HG02981 (cell line): ENCODE measurements around the gene CD46.
A peak's percentile ranks its signal among the peaks of the same experiment; 100 is the strongest.
"Not testable (repeated sequence)": the region's sequence is repeated elsewhere in the genome, so short reads cannot be mapped to it uniquely, and the experiment has no call there.

Experiments used
- ATAC-seq: cut with Tn5 transposase; IDR thresholded peaks from one replicate; pipeline ENCODE4 v1.9.1; 2021; ENCODE audit warnings: mild to moderate bottlenecking, moderate library complexity; ENCODE audit not compliant: unreplicated experiment

CD46 gene

DNA sequence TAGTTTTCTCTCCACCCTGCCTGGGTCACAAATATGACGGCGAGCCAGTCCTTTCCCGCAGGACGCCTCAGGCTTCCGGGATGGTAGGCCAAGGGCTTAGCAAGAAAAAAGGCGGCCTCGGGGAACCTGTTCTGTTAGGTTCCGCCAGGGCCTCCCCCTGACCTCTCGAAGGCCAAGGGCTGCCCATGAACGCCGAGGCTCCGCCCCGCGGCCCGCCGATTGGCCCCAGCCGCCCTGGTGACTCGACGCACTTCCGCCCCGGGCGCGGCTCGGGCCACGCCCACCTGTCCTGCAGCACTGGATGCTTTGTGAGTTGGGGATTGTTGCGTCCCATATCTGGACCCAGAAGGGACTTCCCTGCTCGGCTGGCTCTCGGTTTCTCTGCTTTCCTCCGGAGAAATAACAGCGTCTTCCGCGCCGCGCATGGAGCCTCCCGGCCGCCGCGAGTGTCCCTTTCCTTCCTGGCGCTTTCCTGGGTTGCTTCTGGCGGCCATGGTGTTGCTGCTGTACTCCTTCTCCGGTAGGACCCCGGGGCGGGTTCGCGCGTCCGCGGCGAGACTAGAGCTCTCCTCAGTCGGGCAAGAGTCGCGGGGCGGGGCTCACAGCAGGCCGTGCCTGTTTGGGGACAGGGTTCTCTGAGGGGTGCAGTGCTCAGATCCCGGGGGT, at the start of gene CD46:
TSS of gene CD46 (plus strand) at position 265 of the 666 bp plus-strand sequence. CDS start at position 424, 159 bp downstream.
- ATAC-seq = peak; percentile 97

DNA sequence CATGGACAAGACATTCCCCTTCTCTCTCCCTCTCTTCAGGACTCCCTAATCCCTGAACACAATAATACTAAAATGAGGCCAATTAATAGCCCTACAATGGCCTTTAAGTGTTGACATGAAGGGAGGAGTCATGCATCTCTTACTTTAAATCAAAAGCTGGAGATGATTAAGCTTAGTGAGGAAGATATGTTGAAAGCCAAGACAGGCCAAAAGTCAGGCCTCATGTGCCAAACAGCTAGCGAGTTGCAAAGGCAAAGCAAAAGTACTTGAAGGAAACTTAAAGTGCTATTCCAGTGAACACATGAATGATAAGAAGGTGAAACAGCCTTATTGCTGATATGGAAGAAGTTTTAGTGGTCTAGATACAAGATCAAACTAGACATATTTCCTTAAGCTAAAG, 49.5 kb upstream of the CD46 start:
- no peak for ATAC-seq

DNA sequence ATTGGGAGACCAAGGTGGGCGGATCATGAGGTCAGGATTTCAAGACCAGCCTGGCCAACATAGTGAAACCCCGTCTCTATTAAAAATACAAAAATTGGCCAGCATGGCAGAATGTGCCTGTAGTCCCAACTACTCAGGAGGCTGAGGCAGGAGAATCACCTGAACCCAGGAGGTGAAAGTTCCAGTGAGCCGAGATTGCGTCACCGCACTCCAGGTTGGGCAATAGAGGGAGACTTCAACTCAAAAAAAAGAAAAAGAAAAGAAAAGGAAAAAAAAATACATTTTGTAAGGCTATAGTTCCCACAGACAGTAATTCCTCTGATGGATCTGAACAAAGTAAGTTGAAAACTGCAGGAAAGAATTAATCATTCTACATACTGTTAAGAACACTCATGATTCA, 48.1 kb upstream of the CD46 start:
- no peak for ATAC-seq

DNA sequence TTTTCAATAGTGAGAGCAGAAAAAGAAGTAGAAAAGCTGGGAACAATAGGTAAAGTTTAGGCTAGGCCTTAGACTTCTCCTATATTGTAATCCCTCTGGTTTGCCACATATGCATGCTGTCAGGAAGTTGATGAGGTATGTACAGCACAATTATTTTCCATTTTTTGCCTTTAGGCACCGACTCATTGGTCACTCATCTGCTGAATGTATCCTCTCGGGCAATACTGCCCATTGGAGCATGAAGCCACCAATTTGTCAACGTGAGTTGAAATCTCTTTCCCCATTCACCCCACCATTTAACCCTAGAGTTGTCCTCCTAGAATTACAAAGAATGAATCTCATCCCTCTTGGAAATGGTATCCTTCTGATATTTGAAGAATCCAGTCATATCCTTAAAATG, 43.9 kb upstream of the CD46 start:
- ATAC-seq = not testable (repeated sequence)

DNA sequence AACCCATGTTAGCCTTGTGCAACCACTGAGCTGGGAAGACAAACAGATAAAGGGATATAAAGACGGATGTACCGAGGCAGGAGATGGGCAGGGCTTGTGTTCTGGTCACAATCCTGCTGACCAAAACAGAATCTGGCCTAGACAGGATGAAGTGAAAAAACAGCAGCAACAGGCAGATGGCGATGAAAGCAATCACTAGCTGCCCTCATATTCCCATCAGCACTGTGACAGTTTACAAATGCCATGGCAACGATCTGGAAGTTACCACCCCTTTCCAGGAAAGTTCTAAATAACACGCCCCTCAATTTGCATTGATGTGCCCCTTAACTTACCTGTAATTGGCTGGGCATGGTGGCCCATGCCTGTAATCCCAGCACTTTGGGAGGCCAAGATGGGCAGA, 40.6 kb upstream of the CD46 start:
- no peak for ATAC-seq

DNA sequence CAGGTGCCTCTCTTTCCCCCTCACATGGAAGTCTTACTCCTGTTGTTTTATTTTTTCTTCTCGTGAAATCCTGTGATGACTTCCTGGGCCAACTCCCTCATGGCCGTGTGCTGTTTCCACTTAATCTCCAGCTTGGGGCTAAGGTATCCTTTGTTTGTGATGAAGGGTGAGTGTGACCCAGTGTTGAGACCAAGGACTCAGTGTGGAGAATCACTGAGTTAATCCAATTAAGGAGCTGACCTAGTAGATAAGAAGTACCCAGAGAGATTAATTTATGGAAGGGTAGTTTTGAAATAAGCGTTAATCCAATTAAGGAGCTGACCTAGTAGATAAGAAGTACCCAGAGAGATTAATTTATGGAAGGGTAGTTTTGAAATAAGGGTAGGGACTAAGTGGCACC, 39.2 kb upstream of the CD46 start:
- not testable (repeated sequence) for ATAC-seq

DNA sequence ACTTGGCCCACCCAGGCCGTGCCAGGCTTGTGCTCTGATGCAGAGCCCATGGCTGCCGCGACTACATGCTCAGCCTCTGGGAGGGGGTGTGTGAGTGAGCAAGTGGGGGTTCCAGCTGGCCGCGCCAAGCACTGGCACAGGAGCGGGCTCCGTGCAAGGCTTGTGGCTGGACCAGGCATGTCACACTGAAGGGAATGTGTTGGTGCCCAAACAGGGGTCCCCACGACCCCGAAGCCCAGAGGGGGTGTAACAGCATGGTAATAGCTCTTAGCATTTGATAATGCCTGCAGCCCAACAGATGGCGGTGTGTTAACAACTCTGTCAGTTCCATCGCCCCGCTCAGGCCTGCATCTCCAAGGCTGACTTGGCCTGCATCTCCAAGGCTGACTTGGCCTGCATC, 38.3 kb upstream of the CD46 start:
- no peak for ATAC-seq

DNA sequence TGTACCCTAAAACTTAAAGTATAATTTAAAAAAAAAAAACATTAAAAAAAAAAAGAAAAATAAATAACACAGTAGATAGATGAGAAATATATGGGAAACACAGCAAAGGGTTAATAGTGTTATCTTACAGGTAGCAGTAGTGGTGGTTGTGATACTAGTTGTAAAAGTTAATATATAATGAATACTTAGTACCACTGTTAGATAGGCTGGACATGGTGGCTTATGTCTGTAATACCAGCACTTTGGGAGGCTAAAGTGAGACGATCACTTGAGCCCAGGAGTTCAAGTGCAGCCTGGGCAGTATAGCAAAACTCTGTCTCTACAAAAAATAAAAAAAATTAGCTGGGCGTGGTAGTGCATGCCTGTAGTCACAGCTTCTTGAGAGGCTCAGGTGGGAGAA, 32.6 kb upstream of the CD46 start:
- ATAC-seq = no peak

DNA sequence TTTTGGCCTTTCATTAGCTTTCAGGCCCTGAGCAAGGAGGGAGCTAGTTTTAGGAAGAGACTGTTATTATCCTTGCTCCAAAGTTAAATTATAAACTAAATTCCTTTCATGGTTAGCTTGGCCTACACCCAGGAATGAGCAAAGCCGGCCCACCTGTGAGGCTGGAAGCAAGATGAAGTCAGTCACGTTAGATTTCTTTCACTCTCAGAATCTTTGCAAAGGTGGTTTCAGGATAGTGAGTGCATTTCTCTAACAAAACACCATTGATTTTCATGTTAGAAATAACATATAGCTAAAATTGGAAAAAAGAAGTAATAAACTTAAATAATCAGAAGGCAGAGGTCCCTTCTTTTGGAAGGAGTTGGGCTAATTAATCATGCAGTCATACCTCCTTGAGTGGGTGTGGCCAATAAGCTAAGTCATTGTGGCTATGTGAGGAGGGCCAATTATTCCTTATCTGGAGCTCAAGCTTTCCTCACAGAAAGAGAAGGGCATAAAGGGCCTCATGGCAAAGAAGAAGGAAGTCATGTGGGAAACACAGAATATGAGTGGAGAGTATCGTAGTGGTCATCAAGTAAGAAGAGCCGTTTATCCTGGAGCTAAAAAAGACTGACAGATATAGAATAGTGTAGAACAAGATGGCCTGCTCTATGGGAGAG, 23.5 kb upstream of the CD46 start:
- not testable (repeated sequence) for ATAC-seq

DNA sequence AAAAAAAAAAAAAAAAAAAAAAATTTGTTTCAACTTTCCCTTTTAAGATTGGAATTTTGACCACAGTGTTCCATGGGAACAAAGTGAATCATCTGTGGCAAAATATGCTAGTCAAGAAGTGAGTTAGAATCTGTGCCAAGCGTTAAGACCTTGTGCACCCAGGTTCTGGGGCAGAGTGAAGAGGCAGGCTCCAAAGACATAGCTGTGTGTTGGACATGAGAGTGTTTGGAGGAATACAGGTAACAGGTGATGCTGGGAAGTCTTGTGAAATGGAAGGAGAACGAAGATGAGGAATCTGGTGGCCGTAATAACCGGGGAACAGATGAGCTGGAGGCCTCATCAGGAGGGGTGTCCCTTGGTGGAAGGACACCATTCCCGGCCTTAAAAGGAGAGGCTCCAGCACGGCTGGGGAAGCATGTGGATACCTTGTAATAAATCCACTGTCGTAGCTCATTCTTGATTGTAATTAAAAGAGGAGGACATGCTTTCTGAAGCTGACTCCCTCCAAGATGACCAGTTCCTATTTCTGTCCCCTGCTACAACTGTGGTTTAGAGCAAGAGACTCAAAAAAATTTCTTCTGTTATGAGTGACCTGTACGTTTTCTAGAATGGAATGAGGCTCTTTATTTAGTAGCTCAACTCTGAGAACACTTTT, 14.2 kb upstream of the CD46 start:
- not testable (repeated sequence) for ATAC-seq

DNA sequence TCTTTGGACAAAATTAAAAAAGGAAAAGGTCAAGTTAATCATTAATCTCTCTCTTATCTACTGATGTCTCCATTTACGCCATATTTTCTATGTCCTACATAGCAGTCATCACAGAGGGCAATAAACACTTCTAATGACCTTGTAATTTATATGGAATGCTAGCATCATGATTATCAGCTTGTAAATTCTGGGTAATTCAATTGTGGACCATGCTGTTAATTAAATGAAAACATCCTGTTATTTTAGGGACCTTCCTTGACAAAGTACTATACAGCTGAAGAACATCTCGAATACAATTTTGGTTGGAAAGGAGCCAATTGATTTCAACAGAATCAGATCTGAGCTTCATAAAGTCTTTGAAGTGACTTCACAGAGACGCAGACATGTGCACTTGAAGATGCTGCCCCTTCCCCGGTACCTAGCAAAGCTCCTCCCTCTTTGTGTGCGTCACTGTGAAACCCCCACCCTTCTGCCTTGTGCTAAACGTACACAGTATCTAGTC, 13.6 kb upstream of the CD46 start:
- ATAC-seq = not testable (repeated sequence)

DNA sequence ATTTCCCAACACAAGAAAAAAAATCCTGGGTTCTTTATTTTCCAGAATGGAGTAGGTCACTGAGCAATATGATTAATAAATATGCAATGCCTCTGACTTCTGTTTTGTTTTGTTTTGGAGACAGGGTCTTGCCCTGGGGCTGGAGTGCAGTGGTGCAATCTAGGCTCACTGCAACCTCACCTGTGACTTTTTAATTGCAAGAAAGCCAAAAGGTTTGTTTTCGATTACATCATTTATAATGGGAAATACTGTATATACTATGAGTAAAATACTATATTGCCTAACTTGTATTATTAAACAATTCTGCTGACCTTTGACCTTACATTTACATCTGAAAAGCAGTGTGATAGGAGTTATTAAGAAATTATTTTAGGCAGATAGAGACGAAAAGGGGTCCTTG, 11.6 kb upstream of the CD46 start:
- no peak for ATAC-seq

DNA sequence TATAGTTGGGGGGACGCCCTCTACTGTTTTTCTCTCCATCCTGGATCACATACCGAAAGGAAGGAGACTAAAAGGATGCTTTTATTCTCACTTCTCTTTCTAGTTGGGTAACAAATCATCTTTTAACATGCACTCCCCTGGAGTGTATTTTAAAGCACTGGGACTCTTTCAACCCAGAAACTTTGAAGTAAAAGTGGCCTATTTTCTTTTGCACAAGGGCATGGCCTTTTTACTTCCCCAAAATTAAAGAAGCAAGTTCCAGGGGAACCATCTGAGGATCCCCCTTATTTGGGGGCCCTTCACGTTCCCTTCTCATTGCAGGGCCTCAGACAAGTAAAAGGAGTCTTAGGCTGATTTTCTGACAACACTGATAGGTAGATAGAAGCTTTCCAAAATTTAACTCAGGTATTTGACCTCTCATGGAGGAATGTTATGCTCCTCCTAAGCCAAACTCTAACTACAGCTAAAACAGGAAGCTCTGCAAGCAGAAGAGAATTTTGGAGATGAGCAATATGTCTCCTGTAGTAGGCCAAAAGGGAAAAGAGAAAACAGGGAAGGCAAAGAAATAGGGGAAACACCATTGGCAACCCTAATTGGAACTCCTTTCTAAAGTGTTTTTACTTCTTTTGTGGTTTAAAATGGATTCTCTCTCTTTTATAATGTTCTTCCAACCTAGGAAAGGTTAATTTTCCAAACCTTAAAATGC, 8.9 kb upstream of the CD46 start:
- no peak for ATAC-seq

DNA sequence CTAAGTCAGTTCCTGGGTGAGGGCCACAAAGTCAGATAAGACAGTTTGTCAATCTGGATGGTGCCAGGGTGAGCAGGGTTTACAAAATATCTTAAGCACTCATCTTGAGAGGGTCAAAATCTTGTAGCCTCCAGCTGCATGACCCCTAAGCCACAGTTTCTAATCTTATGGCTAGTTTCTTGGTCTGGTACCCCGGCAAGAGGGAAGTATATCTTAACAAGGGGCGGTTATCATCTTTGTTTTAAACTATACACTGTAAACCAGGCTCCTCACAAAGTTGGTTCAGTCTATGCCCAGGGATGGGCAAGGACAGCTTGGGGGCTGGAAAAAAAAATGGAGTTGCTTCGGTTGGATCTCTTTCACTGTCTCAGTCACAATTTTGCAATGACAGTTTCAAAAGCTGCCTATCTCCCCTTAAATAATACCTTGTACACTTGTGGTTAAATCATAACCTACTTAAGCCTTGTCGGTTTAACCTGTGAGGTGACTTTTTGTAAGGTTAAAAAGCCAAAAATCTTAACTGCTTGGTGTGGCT, 7.8 kb upstream of the CD46 start:
- no peak for ATAC-seq

DNA sequence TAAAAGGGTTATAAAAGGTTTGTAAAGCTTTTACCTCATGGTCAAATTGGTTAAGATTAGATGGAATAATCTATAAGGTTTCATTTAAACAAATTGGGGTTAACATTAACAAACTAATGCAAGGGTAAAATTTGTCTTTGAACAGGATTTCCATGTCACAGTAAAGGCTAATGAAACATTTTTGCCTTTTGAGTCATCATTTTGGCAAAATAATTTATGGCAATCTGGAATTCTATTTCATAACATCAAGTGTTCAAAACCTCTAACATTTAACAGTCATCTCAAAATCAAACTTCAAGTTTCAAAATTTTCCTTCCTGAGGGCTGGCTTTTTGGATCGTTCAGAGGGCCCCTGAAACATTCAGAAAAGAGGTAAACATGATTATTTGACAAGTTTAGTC, 6.6 kb upstream of the CD46 start:
- ATAC-seq = no peak

DNA sequence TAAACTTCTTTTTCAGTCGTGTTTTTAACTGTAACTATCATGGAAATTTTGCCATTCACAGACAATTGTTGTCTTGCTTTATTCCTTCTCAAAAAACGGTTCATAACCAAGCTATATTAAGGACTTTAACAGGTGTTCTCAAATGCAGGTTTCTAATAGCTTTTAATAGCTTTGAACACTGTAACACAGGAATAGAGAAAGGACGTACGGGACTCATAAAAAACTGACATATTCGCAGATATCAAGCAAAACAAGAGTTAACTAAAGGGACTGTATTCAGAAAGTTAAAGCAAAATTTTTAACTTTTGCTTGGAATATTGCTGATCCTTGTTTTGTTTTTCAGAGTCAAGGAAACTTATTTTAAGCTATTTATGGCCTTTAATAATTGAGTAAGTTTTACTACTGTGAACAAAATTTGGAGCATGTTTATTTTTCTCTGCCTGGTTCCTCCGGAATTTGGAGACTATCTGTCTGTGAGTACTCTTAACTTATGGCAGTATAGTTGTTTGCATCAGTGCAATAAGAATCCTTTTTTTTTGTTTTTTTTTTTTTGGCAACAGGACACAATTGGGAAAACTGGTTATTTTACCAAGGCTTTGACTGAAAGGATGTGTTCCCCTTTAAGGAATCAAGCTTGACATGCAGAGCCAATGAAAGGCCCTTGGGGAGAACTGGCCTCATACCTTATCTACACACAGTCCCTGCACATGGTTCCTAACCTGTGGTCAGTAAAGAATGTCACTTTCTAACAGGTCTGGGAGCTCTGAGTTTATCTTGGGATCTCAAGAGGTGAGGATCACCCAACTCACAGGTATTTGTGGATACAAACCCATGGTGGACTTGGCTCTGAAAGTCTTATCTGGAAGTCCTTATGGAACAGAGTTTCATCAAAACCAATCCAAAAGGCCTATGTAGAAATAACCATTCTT, 5.8 kb upstream of the CD46 start:
- no peak for ATAC-seq

DNA sequence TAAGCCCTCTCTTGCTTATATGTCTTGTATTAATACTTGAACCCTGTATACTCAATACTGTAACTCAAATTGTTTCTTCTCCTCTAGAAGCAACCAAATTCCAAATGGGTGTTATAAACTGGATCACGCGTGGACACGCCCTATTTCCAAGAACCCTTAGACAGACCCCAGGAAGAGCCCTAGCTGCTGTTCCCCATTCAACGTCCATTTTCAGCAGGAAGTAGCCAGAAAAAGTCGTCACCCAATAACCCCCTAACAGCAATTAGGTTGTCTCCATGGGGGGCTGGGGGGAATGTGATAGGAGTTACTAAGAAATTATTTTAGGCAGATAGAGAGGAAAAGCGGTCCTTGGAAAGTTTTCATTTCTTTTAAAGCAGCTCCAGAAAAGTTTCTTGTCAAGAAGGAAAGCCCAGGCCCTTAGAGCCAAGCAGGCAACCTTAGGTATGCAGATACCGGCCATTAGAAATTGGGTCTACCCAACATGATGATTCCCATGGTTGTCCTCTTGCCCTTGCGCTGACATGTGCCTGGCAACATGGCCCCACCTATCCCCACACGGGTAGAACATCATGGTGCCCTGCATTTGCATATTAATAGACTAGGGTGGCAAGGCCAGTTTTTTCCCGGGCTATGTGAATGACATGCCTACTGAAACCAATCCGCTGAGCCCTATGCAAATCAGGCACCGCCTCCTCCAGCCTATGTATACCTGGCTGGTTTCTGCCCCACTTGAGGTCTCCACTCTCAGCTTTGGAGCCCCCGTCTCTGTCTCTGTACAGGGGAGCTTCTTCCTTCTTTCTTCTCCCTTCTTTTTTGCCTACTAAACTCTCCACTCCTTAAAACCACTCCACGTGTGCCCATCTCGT, 4.0 kb upstream of the CD46 start:
- no peak for ATAC-seq

DNA sequence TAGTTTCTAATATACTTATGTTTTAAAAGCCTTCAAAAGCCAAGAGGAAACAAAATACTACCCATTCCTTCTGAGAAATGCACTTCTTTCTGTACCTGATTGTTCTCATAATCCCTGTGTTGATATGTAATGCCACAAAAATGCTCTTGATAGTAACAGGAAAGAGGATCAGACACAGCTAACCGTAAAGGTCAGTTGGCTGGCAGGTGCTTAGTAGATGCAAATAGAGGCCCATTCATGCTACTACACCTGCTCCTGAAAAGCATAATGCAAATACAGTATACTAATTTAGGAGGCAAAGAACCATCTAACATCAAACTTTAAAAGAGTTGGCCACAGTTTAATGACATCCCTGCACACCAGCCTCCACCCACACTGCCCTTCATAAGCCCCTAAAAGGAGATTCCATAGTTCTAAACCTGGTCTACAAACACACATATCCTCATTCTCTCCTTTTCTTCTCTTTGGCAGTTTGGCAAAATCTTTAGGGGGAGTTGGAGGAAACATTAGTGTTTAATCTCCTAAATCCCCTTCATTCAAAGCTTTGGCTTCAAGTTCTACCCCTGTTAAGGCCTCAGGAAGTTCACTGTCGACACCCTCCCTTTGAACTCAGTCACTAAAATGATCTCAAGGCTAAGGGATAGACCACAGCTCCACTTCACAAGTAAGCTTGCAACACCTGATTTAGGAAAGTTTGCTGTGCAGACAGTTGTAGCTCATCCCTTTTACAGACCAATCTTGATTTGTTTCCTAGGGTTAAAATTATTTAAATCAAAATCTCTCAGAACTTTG, 2.9 kb upstream of the CD46 start:
- no peak for ATAC-seq
